Measurements from ENCODE around the gene MYBPHL.

DNA sequence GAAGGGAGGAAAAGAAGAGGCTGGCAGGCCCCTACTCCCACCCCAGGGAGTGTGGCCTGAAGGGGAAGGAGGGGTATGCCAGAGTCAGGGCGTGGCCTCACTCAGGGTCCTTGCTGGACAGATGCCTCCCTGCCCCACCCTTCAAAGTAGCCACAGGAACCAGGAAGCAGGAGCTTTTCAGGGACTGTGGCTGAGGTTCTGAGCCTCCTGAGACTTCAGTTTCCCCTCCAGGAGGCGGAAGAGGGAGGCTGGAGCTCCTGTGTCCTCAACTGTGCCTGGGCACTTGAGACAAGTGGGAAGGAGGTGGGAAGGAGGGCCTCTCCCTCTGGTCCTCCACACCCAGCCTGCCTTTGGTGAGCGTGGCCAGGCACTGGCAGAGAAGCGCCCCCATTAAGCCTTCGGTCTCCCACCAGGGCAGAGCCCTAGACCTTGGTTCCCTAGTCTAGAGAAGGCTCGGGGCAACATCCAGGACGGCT is 52.2 kb downstream of the MYBPHL start:
- TF ChIP-seq, protein P1, sequence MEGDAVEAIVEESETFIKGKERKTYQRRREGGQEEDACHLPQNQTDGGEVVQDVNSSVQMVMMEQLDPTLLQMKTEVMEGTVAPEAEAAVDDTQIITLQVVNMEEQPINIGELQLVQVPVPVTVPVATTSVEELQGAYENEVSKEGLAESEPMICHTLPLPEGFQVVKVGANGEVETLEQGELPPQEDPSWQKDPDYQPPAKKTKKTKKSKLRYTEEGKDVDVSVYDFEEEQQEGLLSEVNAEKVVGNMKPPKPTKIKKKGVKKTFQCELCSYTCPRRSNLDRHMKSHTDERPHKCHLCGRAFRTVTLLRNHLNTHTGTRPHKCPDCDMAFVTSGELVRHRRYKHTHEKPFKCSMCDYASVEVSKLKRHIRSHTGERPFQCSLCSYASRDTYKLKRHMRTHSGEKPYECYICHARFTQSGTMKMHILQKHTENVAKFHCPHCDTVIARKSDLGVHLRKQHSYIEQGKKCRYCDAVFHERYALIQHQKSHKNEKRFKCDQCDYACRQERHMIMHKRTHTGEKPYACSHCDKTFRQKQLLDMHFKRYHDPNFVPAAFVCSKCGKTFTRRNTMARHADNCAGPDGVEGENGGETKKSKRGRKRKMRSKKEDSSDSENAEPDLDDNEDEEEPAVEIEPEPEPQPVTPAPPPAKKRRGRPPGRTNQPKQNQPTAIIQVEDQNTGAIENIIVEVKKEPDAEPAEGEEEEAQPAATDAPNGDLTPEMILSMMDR (IDR thresholded peaks at IDR 0.05): no peak
- no peak for TF ChIP-seq POLR2A (IDR thresholded peaks at IDR 0.05)

Data from right lobe of liver (tissue), 4 donors.